Parathyroid adenoma (tissue), 2 donors: ENCODE data around the gene CADM2.

Source experiments
- H2AFZ ChIP-seq: fragments of 300-600 bp; sonication (generic); one replicate; pipeline ENCODE4 v1.7.0; 2017; ENCODE audit warnings: antibody characterized with exemption, mild to moderate bottlenecking
- H3K27ac ChIP-seq: fragments of 300-600 bp; sonication (generic); one replicate; pipeline ENCODE4 v1.7.0; 2017
- H3K27me3 ChIP-seq: fragments of 300-600 bp; sonication (generic); one replicate; pipeline ENCODE4 v1.7.0; 2017; ENCODE audit warnings: low read length; ENCODE audit not compliant: control insufficient read depth, insufficient read depth
- H3K36me3 ChIP-seq: fragments of 300-600 bp; sonication (generic); one replicate; pipeline ENCODE4 v1.7.0; 2017; ENCODE audit warnings: low read length; ENCODE audit not compliant: control insufficient read depth, insufficient read depth
- H3K4me1 ChIP-seq: fragments of 300-600 bp; sonication (generic); one replicate; pipeline ENCODE4 v1.7.0; 2017; ENCODE audit warnings: control low read depth
- H3K4me2 ChIP-seq: fragments of 300-600 bp; sonication (generic); one replicate; pipeline ENCODE4 v1.7.0; 2017; ENCODE audit warnings: low read length
- H3K4me3 ChIP-seq: fragments of 300-600 bp; sonication (generic); one replicate; pipeline ENCODE4 v1.7.0; 2017; ENCODE audit warnings: low read depth, low read length
- H3K79me2 ChIP-seq: fragments of 300-600 bp; sonication (generic); one replicate; pipeline ENCODE4 v1.7.0; 2017; ENCODE audit warnings: control low read depth
- H3K9ac ChIP-seq: fragments of 300-600 bp; sonication (generic); one replicate; pipeline ENCODE4 v1.7.0; 2017; ENCODE audit warnings: mild to moderate bottlenecking
- H3K9me3 ChIP-seq: fragments of 300-600 bp; sonication (generic); one replicate; pipeline ENCODE4 v1.7.0; 2017; ENCODE audit warnings: low read length; ENCODE audit not compliant: control insufficient read depth
- CTCF ChIP-seq: fragments of 300-600 bp; sonication (generic); IDR thresholded peaks from one replicate; pipeline ENCODE4 v1.7.0; 2017; ENCODE audit warnings: antibody characterized with exemption, mild to moderate bottlenecking
- donor health status: primary hyperparathyroidism.

CADM2 gene

GRCh38 chr3:86056032-86056431, 1097.2 kb downstream of the CADM2 start:
- H3K27ac ChIP-seq = no peak overlapping the region
- H3K79me2 ChIP-seq = no peaks in the 10 kb centered on the region
- H2AFZ ChIP-seq = no peak overlapping the region
- H3K4me3 ChIP-seq = no peak overlapping the region
- no peaks in the 10 kb centered on the region for H3K9me3 ChIP-seq
- H3K36me3 ChIP-seq = no peaks in the 10 kb centered on the region
- no peaks in the 10 kb centered on the region for H3K27me3 ChIP-seq
- H3K9ac ChIP-seq = no peak overlapping the region
- no peak overlapping the region for H3K4me2 ChIP-seq
- H3K4me1 ChIP-seq = no peaks in the 10 kb centered on the region
- no peak for TF ChIP-seq CTCF

DNA sequence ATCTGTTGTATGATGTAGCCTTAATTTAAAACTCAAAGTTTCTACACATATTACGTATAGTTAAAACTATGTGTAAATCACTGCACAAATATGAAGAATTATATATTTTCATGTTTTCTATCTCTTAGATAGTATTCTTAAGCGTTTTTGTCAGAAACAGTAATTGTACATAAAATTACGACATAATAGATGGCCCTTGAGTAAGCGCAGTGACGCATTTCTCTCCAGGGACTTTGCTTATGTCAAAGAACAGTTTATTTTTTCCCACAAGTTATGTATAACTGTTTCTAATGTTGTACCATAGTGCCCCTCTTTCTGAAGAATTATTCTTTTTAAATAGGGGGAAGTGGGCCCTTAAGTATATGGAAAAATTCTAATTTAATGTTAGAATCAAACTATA, 1098.2 kb downstream of the CADM2 start:
- Histone ChIP-seq H3K79me2 (no peaks in the 10 kb centered on the region), H2AFZ (no peak overlapping the region), H3K9me3 (no peaks in the 10 kb centered on the region), H3K4me1 (no peaks in the 10 kb centered on the region), H3K9ac (no peak overlapping the region), H3K4me3 (no peak overlapping the region), H3K4me2 (no peak overlapping the region), H3K27me3 (no peaks in the 10 kb centered on the region), H3K27ac (no peak overlapping the region), H3K36me3 (no peaks in the 10 kb centered on the region)
- TF ChIP-seq CTCF = no peak

DNA sequence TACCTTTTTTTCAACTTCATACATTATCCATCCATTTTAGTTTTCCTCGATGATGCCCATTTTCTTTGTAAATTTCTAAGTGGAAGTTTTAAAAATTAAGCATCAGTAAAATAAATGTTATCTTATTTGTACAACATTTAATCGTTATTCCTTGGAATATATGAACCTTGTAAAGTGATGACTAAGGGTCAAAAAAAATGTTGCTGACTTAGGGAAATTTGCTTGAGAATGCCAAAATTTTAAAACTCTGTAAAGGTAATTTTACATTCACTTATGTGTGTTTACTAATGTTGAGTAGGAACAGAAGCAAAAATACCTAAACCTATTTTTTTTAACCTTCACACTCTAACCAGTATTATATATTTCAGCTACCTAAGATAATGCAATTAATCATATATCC, 1115.0 kb downstream of the CADM2 start:
- Histone ChIP-seq H3K4me2 (no peak overlapping the region), H3K9ac (no peak overlapping the region), H3K27me3 (no peaks in the 10 kb centered on the region), H3K4me1 (no peaks in the 10 kb centered on the region), H2AFZ (no peak overlapping the region), H3K27ac (no peak overlapping the region), H3K9me3 (no peaks in the 10 kb centered on the region), H3K4me3 (no peak overlapping the region), H3K79me2 (no peaks in the 10 kb centered on the region), H3K36me3 (no peaks in the 10 kb centered on the region)
- TF ChIP-seq CTCF = no peak

GRCh38 chr3:86087160-86087871, 1128.5 kb downstream of the CADM2 start:
- no peak overlapping the region for H3K4me3 ChIP-seq
- no peaks in the 10 kb centered on the region for H3K79me2 ChIP-seq
- H3K27me3 ChIP-seq = no peaks in the 10 kb centered on the region
- H3K4me2 ChIP-seq = no peak overlapping the region
- H2AFZ ChIP-seq = no peak overlapping the region
- no peaks in the 10 kb centered on the region for H3K4me1 ChIP-seq
- no peak overlapping the region for H3K9ac ChIP-seq
- no peak for TF ChIP-seq CTCF
- H3K9me3 ChIP-seq = no peaks in the 10 kb centered on the region
- no peak overlapping the region for H3K27ac ChIP-seq
- no peaks in the 10 kb centered on the region for H3K36me3 ChIP-seq

GRCh38 chr3:86104154-86104553, 1145.4 kb downstream of the CADM2 start:
- Histone ChIP-seq H3K4me2 (no peak overlapping the region), H3K4me3 (no peak overlapping the region), H3K27me3 (no peaks in the 10 kb centered on the region), H3K9me3 (peaks cover 2% of the 10 kb centered on the region), H3K36me3 (no peaks in the 10 kb centered on the region), H3K9ac (no peak overlapping the region), H3K27ac (no peak overlapping the region), H2AFZ (no peak overlapping the region), H3K79me2 (no peaks in the 10 kb centered on the region), H3K4me1 (no peaks in the 10 kb centered on the region)
- TF ChIP-seq CTCF = no peak
